WTC11 (cell line): ENCODE measurements around the gene WDR27. TPM values are rescaled to one million over a fixed set of nuclear protein-coding genes. Genes with fewer than 3 reads are reported as not detected.

ENCODE experiments used
- ATAC-seq: fragments of 200-7000 bp; cut with Tn5 transposase; 2 replicates; pipeline ENCODE4 v1.10.0; 2021; ENCODE audit warnings: mild to moderate bottlenecking, moderate library complexity
- CTCF ChIA-PET: fragments of 300-600 bp; sonication (Branson Sonifier 250); formaldehyde crosslinking; loops from one replicate; lab custom pipeline; 2021; ENCODE audit warnings: antibody characterized with exemption; lab: Charles Lee
- POLR2A ChIA-PET: fragments of 350-600 bp; sonication (Branson Sonifier 250); formaldehyde crosslinking; loops from one replicate; lab custom pipeline; 2021; ENCODE audit warnings: antibody characterized with exemption; lab: Charles Lee
- DNase-seq: peaks from one replicate; pipeline ENCODE4 v3.0.0; 2021; ENCODE audit warnings: low spot score
- H3K27ac Mint-ChIP-seq: 2 replicates; pipeline ENCODE4 v1.8.0; 2021; ENCODE audit warnings: mixed read lengths
- H3K27me3 Mint-ChIP-seq: 2 replicates; pipeline ENCODE4 v1.8.0; 2021; ENCODE audit warnings: low read depth, mild to moderate bottlenecking, moderate library complexity, mixed read lengths
- H3K36me3 Mint-ChIP-seq: 2 replicates; pipeline ENCODE4 v1.8.0; 2021; ENCODE audit warnings: mixed read lengths
- H3K4me1 Mint-ChIP-seq: 2 replicates; pipeline ENCODE4 v1.8.0; 2022; ENCODE audit warnings: mixed read lengths
- H3K4me3 Mint-ChIP-seq: 2 replicates; pipeline ENCODE4 v1.8.0; 2021; ENCODE audit warnings: mild to moderate bottlenecking, moderate library complexity, mixed read lengths
- H3K9me3 Mint-ChIP-seq: 2 replicates; pipeline ENCODE4 v1.8.0; 2021; ENCODE audit warnings: mixed read lengths
- ATF1 ChIP-seq: sonication (generic); formaldehyde crosslinking; IDR thresholded peaks from 2 replicates; pipeline ENCODE4 v1.8.1; 2023; ENCODE audit warnings: mild to moderate bottlenecking, moderate library complexity, missing genetic modification reagents
- CREM ChIP-seq: sonication (generic); formaldehyde crosslinking; IDR thresholded peaks from 2 replicates; pipeline ENCODE4 v1.8.1; 2022; ENCODE audit warnings: mild to moderate bottlenecking, missing genetic modification reagents, moderate library complexity
- EMX1 ChIP-seq: fragments of 250-450 bp; sonication (Bioruptor Pico); IDR thresholded peaks from 2 replicates; pipeline ENCODE4 v1.8.0; 2021; ENCODE audit warnings: mild to moderate bottlenecking
- GABPB1 ChIP-seq: sonication (generic); formaldehyde crosslinking; IDR thresholded peaks from 2 replicates; pipeline ENCODE4 v1.8.1; 2023; ENCODE audit warnings: mild to moderate bottlenecking, missing genetic modification reagents
- GTF2I ChIP-seq: fragments of 250-450 bp; sonication (Bioruptor Pico); conservative IDR thresholded peaks from 2 replicates; pipeline ENCODE4 v1.4.0; 2021; ENCODE audit warnings: mild to moderate bottlenecking
- IRF2 ChIP-seq: sonication (generic); formaldehyde crosslinking; IDR thresholded peaks from 2 replicates; pipeline ENCODE4 v1.8.0; 2022; ENCODE audit warnings: low read depth, missing genetic modification reagents, borderline replicate concordance
- MYBL2 ChIP-seq: sonication (generic); formaldehyde crosslinking; IDR thresholded peaks from 2 replicates; pipeline ENCODE4 v1.8.1; 2023; ENCODE audit warnings: mild to moderate bottlenecking, moderate library complexity, missing genetic modification reagents
- NFYB ChIP-seq: sonication (generic); formaldehyde crosslinking; conservative IDR thresholded peaks from 2 replicates; pipeline ENCODE4 v1.8.0; 2022; ENCODE audit warnings: low read depth, missing genetic modification reagents
- NR2C2 ChIP-seq: sonication (generic); formaldehyde crosslinking; IDR thresholded peaks from 2 replicates; pipeline ENCODE4 v1.8.0; 2022; ENCODE audit warnings: mild to moderate bottlenecking, missing genetic modification reagents
- SP1 ChIP-seq: sonication (generic); formaldehyde crosslinking; conservative IDR thresholded peaks from 2 replicates; pipeline ENCODE4 v1.8.1; 2022; ENCODE audit warnings: missing genetic modification reagents
- ZNF317 ChIP-seq: sonication (generic); formaldehyde crosslinking; IDR thresholded peaks from 2 replicates; pipeline ENCODE4 v1.8.1; 2023; ENCODE audit warnings: low read depth, mild to moderate bottlenecking, moderate library complexity, missing genetic modification reagents, borderline replicate concordance
- ZNF423 ChIP-seq: fragments of 250-450 bp; sonication (Bioruptor Pico); IDR thresholded peaks from 2 replicates; pipeline ENCODE4 v2.1.2; 2022; ENCODE audit warnings: mild to moderate bottlenecking, moderate library complexity
- total RNA-seq: library from RNA; stranded (reverse); gene quantifications from 3 replicates; pipeline ENCODE4 v1.2.3, GENCODE V29; 2021
- TF ChIP-seq, protein P1 (sequence below): sonication (generic); formaldehyde crosslinking; IDR thresholded peaks from 2 replicates; pipeline ENCODE4 v1.8.1; 2023; ENCODE audit warnings: mild to moderate bottlenecking, missing genetic modification reagents, moderate library complexity
- TF ChIP-seq, protein P2 (sequence below): sonication (generic); formaldehyde crosslinking; IDR thresholded peaks from 2 replicates; pipeline ENCODE4 v1.8.0; 2022; ENCODE audit warnings: mild to moderate bottlenecking, missing genetic modification reagents
- TF ChIP-seq, protein P3 (sequence below): fragments of 250-450 bp; sonication (Bioruptor Pico); IDR thresholded peaks from 2 replicates; pipeline ENCODE4 v1.8.0; 2021; ENCODE audit warnings: mild to moderate bottlenecking
- TF ChIP-seq, protein P4 (sequence below): fragments of 250-450 bp; sonication (Bioruptor Pico); IDR thresholded peaks from 2 replicates; pipeline ENCODE4 v2.1.2; 2022; ENCODE audit warnings: mild to moderate bottlenecking, moderate library complexity
- TF ChIP-seq, protein P5 (sequence below): sonication (generic); formaldehyde crosslinking; IDR thresholded peaks from 2 replicates; pipeline ENCODE4 v1.8.0; 2022; ENCODE audit warnings: mild to moderate bottlenecking, missing genetic modification reagents
- TF ChIP-seq, protein P6 (sequence below): sonication (generic); formaldehyde crosslinking; IDR thresholded peaks from 2 replicates; pipeline ENCODE4 v1.8.1; 2022; ENCODE audit warnings: mild to moderate bottlenecking, missing genetic modification reagents, moderate library complexity, borderline replicate concordance
- TF ChIP-seq, protein P7 (sequence below): sonication (generic); formaldehyde crosslinking; IDR thresholded peaks from 2 replicates; pipeline ENCODE4 v1.8.0; 2023; ENCODE audit warnings: missing genetic modification reagents, mild to moderate bottlenecking, borderline replicate concordance

WDR27 gene
- total RNA-seq, 1 experiment from 2014 or later = 126 TPM

DNA sequence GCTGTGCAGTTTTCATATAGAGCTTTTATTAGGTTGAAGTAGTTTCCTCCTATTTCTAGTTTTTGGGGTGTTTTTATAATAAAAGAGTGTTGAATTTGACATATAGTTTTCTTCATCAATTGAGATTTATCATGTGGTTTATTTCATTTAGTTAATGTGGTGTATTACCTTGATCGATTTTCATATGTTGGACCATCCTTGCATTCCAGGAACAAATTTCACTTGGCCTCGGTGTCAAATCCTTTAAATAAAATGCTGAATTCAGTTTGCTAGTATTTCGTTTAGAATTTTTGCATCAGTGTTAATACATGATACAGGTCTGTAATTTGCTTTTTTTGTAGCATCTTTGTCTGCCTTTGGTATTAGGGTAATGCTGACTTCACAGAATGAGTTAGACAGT, 43.6 kb upstream of the WDR27 start:
- TF ChIP-seq, protein P1, sequence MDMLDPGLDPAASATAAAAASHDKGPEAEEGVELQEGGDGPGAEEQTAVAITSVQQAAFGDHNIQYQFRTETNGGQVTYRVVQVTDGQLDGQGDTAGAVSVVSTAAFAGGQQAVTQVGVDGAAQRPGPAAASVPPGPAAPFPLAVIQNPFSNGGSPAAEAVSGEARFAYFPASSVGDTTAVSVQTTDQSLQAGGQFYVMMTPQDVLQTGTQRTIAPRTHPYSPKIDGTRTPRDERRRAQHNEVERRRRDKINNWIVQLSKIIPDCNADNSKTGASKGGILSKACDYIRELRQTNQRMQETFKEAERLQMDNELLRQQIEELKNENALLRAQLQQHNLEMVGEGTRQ = no peak
- TF ChIP-seq, protein P2, sequence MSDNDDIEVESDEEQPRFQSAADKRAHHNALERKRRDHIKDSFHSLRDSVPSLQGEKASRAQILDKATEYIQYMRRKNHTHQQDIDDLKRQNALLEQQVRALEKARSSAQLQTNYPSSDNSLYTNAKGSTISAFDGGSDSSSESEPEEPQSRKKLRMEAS = no peak
- TF ChIP-seq SP1 (no peak), GTF2I (no peak), ZNF317 (CRISPR knock-in tag) (no peak), GABPB1 (CRISPR knock-in tag) (no peak), CREM (CRISPR knock-in tag) (no peak), ZNF423 (no peak), MYBL2 (no peak), IRF2 (CRISPR knock-in tag) (no peak), ATF1 (CRISPR knock-in tag) (no peak), EMX1 (CRISPR knock-in tag) (no peak), NFYB (CRISPR knock-in tag) (no peak), NR2C2 (CRISPR knock-in tag) (no peak)
- TF ChIP-seq, protein P3, sequence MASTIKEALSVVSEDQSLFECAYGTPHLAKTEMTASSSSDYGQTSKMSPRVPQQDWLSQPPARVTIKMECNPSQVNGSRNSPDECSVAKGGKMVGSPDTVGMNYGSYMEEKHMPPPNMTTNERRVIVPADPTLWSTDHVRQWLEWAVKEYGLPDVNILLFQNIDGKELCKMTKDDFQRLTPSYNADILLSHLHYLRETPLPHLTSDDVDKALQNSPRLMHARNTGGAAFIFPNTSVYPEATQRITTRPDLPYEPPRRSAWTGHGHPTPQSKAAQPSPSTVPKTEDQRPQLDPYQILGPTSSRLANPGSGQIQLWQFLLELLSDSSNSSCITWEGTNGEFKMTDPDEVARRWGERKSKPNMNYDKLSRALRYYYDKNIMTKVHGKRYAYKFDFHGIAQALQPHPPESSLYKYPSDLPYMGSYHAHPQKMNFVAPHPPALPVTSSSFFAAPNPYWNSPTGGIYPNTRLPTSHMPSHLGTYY = no peak
- TF ChIP-seq, protein P4, sequence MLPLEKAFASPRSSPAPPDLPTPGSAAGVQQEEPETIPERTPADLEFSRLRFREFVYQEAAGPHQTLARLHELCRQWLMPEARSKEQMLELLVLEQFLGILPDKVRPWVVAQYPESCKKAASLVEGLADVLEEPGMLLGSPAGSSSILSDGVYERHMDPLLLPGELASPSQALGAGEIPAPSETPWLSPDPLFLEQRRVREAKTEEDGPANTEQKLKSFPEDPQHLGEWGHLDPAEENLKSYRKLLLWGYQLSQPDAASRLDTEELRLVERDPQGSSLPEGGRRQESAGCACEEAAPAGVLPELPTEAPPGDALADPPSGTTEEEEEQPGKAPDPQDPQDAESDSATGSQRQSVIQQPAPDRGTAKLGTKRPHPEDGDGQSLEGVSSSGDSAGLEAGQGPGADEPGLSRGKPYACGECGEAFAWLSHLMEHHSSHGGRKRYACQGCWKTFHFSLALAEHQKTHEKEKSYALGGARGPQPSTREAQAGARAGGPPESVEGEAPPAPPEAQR (CRISPR knock-in tag) = no peak
- TF ChIP-seq, protein P5, sequence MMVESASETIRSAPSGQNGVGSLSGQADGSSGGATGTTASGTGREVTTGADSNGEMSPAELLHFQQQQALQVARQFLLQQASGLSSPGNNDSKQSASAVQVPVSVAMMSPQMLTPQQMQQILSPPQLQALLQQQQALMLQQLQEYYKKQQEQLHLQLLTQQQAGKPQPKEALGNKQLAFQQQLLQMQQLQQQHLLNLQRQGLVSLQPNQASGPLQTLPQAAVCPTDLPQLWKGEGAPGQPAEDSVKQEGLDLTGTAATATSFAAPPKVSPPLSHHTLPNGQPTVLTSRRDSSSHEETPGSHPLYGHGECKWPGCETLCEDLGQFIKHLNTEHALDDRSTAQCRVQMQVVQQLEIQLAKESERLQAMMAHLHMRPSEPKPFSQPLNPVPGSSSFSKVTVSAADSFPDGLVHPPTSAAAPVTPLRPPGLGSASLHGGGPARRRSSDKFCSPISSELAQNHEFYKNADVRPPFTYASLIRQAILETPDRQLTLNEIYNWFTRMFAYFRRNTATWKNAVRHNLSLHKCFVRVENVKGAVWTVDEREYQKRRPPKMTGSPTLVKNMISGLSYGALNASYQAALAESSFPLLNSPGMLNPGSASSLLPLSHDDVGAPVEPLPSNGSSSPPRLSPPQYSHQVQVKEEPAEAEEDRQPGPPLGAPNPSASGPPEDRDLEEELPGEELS (CRISPR knock-in tag) = no peak
- TF ChIP-seq, protein P6, sequence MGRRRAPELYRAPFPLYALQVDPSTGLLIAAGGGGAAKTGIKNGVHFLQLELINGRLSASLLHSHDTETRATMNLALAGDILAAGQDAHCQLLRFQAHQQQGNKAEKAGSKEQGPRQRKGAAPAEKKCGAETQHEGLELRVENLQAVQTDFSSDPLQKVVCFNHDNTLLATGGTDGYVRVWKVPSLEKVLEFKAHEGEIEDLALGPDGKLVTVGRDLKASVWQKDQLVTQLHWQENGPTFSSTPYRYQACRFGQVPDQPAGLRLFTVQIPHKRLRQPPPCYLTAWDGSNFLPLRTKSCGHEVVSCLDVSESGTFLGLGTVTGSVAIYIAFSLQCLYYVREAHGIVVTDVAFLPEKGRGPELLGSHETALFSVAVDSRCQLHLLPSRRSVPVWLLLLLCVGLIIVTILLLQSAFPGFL (CRISPR knock-in tag) = no peak
- TF ChIP-seq, protein P7, sequence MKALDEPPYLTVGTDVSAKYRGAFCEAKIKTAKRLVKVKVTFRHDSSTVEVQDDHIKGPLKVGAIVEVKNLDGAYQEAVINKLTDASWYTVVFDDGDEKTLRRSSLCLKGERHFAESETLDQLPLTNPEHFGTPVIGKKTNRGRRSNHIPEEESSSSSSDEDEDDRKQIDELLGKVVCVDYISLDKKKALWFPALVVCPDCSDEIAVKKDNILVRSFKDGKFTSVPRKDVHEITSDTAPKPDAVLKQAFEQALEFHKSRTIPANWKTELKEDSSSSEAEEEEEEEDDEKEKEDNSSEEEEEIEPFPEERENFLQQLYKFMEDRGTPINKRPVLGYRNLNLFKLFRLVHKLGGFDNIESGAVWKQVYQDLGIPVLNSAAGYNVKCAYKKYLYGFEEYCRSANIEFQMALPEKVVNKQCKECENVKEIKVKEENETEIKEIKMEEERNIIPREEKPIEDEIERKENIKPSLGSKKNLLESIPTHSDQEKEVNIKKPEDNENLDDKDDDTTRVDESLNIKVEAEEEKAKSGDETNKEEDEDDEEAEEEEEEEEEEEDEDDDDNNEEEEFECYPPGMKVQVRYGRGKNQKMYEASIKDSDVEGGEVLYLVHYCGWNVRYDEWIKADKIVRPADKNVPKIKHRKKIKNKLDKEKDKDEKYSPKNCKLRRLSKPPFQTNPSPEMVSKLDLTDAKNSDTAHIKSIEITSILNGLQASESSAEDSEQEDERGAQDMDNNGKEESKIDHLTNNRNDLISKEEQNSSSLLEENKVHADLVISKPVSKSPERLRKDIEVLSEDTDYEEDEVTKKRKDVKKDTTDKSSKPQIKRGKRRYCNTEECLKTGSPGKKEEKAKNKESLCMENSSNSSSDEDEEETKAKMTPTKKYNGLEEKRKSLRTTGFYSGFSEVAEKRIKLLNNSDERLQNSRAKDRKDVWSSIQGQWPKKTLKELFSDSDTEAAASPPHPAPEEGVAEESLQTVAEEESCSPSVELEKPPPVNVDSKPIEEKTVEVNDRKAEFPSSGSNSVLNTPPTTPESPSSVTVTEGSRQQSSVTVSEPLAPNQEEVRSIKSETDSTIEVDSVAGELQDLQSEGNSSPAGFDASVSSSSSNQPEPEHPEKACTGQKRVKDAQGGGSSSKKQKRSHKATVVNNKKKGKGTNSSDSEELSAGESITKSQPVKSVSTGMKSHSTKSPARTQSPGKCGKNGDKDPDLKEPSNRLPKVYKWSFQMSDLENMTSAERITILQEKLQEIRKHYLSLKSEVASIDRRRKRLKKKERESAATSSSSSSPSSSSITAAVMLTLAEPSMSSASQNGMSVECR (CRISPR knock-in tag) = no peak
- Mint-ChIP-seq H3K27me3 (peaks cover 8% of the 10 kb centered on the region), H3K9me3 (peaks cover 5% of the 10 kb centered on the region; the same call in 1 of the 2 replicates), H3K27ac (no peak overlapping the region), H3K36me3 (no peaks in the 10 kb centered on the region), H3K4me3 (no peak overlapping the region), H3K4me1 (peaks cover 7% of the 10 kb centered on the region)
- DNase-seq = no peak
- ATAC-seq = no peak
- ChIA-PET CTCF (no interaction called here), POLR2A (no interaction called here)
